Hepatocyte (in vitro differentiated cells): ENCODE results near the gene SSB. TPM values are rescaled to one million over a fixed set of nuclear protein-coding genes. Genes with fewer than 3 reads are reported as not detected.

Experiments
- DNase-seq: peaks from one replicate; pipeline ENCODE4 v3.0.0-alpha.2; 2016; ENCODE audit warnings: low spot score
- H2AFZ ChIP-seq: fragments of 200-600 bp; sonication (generic); 2 replicates; pipeline ENCODE4 v1.6.0; 2016; ENCODE audit warnings: antibody characterized with exemption, mild to moderate bottlenecking
- H3K27ac ChIP-seq: fragments of 200-600 bp; sonication (generic); 2 replicates; pipeline ENCODE4 v1.5.1; 2016; ENCODE audit warnings: mild to moderate bottlenecking
- H3K27me3 ChIP-seq: fragments of 200-600 bp; sonication (generic); 2 replicates; pipeline ENCODE4 v1.6.1; 2016
- H3K36me3 ChIP-seq: fragments of 200-600 bp; sonication (generic); replicated peaks from 2 replicates; pipeline ENCODE4 v1.5.1; 2016; ENCODE audit warnings: low read depth; ENCODE audit not compliant: insufficient read depth
- H3K4me1 ChIP-seq: fragments of 200-600 bp; sonication (generic); 2 replicates; pipeline ENCODE4 v1.5.1; 2016; ENCODE audit warnings: mild to moderate bottlenecking, moderate library complexity; ENCODE audit not compliant: insufficient read depth
- H3K4me2 ChIP-seq: fragments of 200-600 bp; sonication (generic); 2 replicates; pipeline ENCODE4 v1.6.0; 2016
- H3K4me3 ChIP-seq: fragments of 200-600 bp; sonication (generic); 2 replicates; pipeline ENCODE4 v1.5.1; 2016; ENCODE audit warnings: mild to moderate bottlenecking
- H3K79me2 ChIP-seq: fragments of 200-600 bp; sonication (generic); 2 replicates; pipeline ENCODE4 v1.6.0; 2017; ENCODE audit warnings: mild to moderate bottlenecking
- H3K9me2 ChIP-seq: fragments of 200-600 bp; sonication (generic); replicated peaks from 2 replicates; pipeline ENCODE4 v1.6.0; 2017; ENCODE audit warnings: mild to moderate bottlenecking; ENCODE audit not compliant: insufficient read depth
- H3K9me3 ChIP-seq: fragments of 200-600 bp; sonication (generic); 2 replicates; pipeline ENCODE4 v1.5.1; 2016; ENCODE audit warnings: low read depth, mild to moderate bottlenecking
- H4K20me1 ChIP-seq: fragments of 200-600 bp; sonication (generic); 2 replicates; pipeline ENCODE4 v1.6.0; 2016; ENCODE audit warnings: mild to moderate bottlenecking; ENCODE audit not compliant: insufficient read depth, poor library complexity, severe bottlenecking
- CTCF ChIP-seq: fragments of 200-600 bp; sonication (generic); IDR thresholded peaks from 2 replicates; pipeline ENCODE4 v1.5.1; 2016; ENCODE audit warnings: antibody characterized with exemption, mild to moderate bottlenecking; ENCODE audit not compliant: poor library complexity
- EZH2 ChIP-seq: fragments of 200-600 bp; sonication (generic); IDR thresholded peaks from 2 replicates; pipeline ENCODE4 v1.6.1; 2016; ENCODE audit warnings: antibody characterized with exemption, mild to moderate bottlenecking, borderline replicate concordance
- EZH2phosphoT487 ChIP-seq: fragments of 200-600 bp; sonication (generic); IDR thresholded peaks from one replicate; pipeline ENCODE4 v1.6.1; 2018; ENCODE audit warnings: antibody characterized with exemption, mild to moderate bottlenecking, low read depth, moderate library complexity; ENCODE audit not compliant: unreplicated experiment, severe bottlenecking
- WGBS: methylation state at CpG from one replicate; pipeline ENCODE4 v1.1.6; 2016; ENCODE audit warnings: low lambda C conversion rate; ENCODE audit errors: missing lambda C conversion rate; 5-methylcytosine and 5-hydroxymethylcytosine counted together
- polyA plus RNA-seq: library from polyadenylated mRNA; unstranded; fragments of >200 nt; fragmentation: Nextera tagmentation; extraction: Ambion mirVana; gene quantifications from 2 replicates; pipeline ENCODE4 v1.2.1, GENCODE V29; 2016
- total RNA-seq: library from RNA; depleted of rRNA; stranded (reverse); fragments of >200 nt; gene quantifications from 2 replicates; pipeline ENCODE4 v1.2.3, GENCODE V29; 2014

Gene SSB
- total and polyA plus RNA-seq, 2 experiments from 2014 or later, result 143 to 176 TPM

GRCh38 chr2:169767243-169767888, 31.3 kb upstream of the SSB start:
- DNase-seq, result peak; percentile 62
- Histone ChIP-seq H3K9me2 (no peaks in the 10 kb centered on the region), H3K9me3 (no peaks in the 10 kb centered on the region), H4K20me1 (no peaks in the 10 kb centered on the region), H3K27me3 (no peaks in the 10 kb centered on the region), H3K4me3 (no peak overlapping the region), H3K4me2 (no peak overlapping the region), H3K79me2 (no peaks in the 10 kb centered on the region), H3K36me3 (no peaks in the 10 kb centered on the region), H3K4me1 (no peaks in the 10 kb centered on the region), H3K27ac (no peak overlapping the region), H2AFZ (no peak overlapping the region)
- TF ChIP-seq EZH2, result no peak
- TF ChIP-seq EZH2phosphoT487, result no peak
- TF ChIP-seq CTCF, result peak; percentile 74
- WGBS, result 47% methylated on average over 12 of the region's 12 CpGs

GRCh38 chr2:169768262-169768995, 30.2 kb upstream of the SSB start:
- Histone ChIP-seq H3K27ac (no peak overlapping the region), H3K4me1 (no peaks in the 10 kb centered on the region), H4K20me1 (no peaks in the 10 kb centered on the region), H3K79me2 (no peaks in the 10 kb centered on the region), H3K36me3 (no peaks in the 10 kb centered on the region), H3K9me3 (no peaks in the 10 kb centered on the region), H3K9me2 (no peaks in the 10 kb centered on the region), H3K4me3 (no peak overlapping the region), H2AFZ (no peak overlapping the region), H3K27me3 (no peaks in the 10 kb centered on the region), H3K4me2 (no peak overlapping the region)
- no peak for TF ChIP-seq EZH2phosphoT487
- no peak for TF ChIP-seq CTCF
- TF ChIP-seq EZH2, result no peak
- WGBS, result 98% methylated on average over 58 of the region's 72 CpGs
- no peak for DNase-seq

DNA sequence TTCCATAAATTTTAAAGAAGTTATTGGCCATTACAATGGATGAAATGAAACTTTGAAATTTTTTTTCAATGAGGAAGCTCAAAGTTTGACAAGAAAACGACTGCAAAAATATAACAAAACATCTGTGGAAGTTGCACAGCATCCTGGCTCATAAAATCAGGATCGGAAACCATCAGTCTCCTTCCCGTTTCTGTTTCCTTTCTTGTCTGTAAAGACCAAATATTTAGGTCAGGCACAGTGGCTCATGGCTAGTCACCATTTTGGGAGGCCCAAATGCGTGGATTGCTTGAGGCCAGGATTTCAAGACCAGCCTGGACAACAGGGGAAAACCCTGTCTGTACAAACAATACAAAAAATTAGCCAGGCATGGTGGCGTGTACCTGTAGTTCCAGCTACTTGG, 27.6 kb upstream of the SSB start:
- Histone ChIP-seq H3K27me3 (no peaks in the 10 kb centered on the region), H3K4me1 (no peaks in the 10 kb centered on the region), H3K4me3 (no peak overlapping the region), H3K27ac (no peak overlapping the region), H2AFZ (no peak overlapping the region), H3K9me2 (no peaks in the 10 kb centered on the region), H3K4me2 (no peak overlapping the region), H3K9me3 (no peaks in the 10 kb centered on the region), H3K79me2 (no peaks in the 10 kb centered on the region), H3K36me3 (no peaks in the 10 kb centered on the region), H4K20me1 (no peaks in the 10 kb centered on the region)
- 84% methylated on average over 5 of the region's 5 CpGs for WGBS
- TF ChIP-seq EZH2phosphoT487 (no peak), EZH2 (no peak), CTCF (no peak)
- DNase-seq, result no peak
